Measurements from ENCODE around the gene GRB7.

GRB7 gene

GRCh38 chr17:39793301-39793872 is 55.6 kb downstream of the GRB7 start:
- TF ChIP-seq CTCF (IDR thresholded peaks at IDR 0.05; ENCODE audit: low read depth, low read length): no peak
- no peak for TF ChIP-seq POLR2A (IDR thresholded peaks at IDR 0.05; ENCODE audit: extremely low read depth, insufficient read length)
- TF ChIP-seq MYC (IDR thresholded peaks at IDR 0.05; ENCODE audit: low read depth, low read length): no peak
- no peak for TF ChIP-seq MAX (IDR thresholded peaks at IDR 0.05; ENCODE audit: low read depth, low read length)
- no peak for DNase-seq (ENCODE audit: low read depth)
- no peak overlapping the region for H3K4me3 ChIP-seq (ENCODE audit: low read depth, low read length)

GRCh38 chr17:39794249-39794970 is 56.7 kb downstream of the GRB7 start:
- H3K4me3 ChIP-seq (ENCODE audit: low read depth, low read length): no peak overlapping the region
- TF ChIP-seq MYC (IDR thresholded peaks at IDR 0.05; ENCODE audit: low read depth, low read length): no peak
- DNase-seq (ENCODE audit: low read depth): no peak
